ENCODE measurements around the gene RIMS1.

Gene RIMS1

GRCh38 chr6:72417759-72418158 lies 531.4 kb downstream of the RIMS1 start:
- no peak for DNase-seq (ENCODE audit: low read depth)
- no peak for TF ChIP-seq CTCF (IDR thresholded peaks at IDR 0.05; ENCODE audit: low read depth, low read length, missing control alignments)

GRCh38 chr6:72418495-72418894 lies 532.1 kb downstream of the RIMS1 start:
- DNase-seq (ENCODE audit: low read depth): no peak
- TF ChIP-seq CTCF (IDR thresholded peaks at IDR 0.05; ENCODE audit: low read depth, low read length, missing control alignments): no peak
- H3K4me3 ChIP-seq (ENCODE audit: low read depth, low read length): no peak overlapping the region

More at GRCh38 chr6:72417759-72418158, 531.4 kb downstream of the RIMS1 start:
- H3K4me3 ChIP-seq (ENCODE audit: low read depth, low read length): no peak overlapping the region

DNA sequence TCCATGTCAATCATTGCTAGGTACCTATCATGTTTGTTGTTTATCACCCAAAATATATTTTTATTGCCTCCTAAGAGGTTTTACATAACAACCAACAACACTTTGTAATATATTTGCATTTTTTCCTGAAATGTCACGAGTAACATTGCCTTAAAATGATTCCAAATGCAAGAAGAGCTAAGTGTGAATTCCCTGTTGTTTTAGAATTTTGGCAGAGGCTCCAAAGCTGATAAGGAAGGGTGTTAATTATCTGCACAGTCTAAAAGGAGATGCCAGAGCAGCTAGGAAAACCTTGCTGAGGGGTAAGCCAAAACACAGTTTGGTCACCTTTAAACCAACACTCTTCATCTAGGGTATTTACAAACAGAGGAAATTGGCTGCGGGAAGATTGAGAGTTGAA lies 533.6 kb downstream of the RIMS1 start:
- no peak for DNase-seq (ENCODE audit: low read depth)
- no peak overlapping the region for H3K4me3 ChIP-seq (ENCODE audit: low read depth, low read length)
- no peak for TF ChIP-seq CTCF (IDR thresholded peaks at IDR 0.05; ENCODE audit: low read depth, low read length, missing control alignments)

GRCh38 chr6:72420409-72420808 lies 534.1 kb downstream of the RIMS1 start:
- no peak for TF ChIP-seq CTCF (IDR thresholded peaks at IDR 0.05; ENCODE audit: low read depth, low read length, missing control alignments)
- no peak for DNase-seq (ENCODE audit: low read depth)
- no peak overlapping the region for H3K4me3 ChIP-seq (ENCODE audit: low read depth, low read length)

DNA sequence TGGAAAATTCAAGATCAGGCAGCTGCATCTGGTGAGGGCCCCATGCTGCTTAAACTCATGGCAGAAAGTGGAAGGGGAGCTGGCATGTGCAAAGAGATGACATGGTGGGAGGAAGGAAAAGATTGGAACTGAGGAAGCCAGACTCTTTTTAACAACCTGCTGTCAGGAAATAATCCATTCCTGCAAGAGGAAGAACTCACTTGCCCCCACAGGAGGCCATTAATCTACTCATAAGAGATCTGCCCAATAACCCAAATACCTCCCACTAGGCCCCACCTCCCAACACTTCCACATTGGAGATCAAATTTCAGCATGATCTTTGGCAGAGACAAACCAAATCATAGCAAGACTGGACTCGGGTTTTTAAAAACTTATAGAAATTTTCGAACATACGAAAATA lies 535.0 kb downstream of the RIMS1 start:
- no peak overlapping the region for H3K4me3 ChIP-seq (ENCODE audit: low read depth, low read length)
- TF ChIP-seq CTCF (IDR thresholded peaks at IDR 0.05; ENCODE audit: low read depth, low read length, missing control alignments): no peak
- DNase-seq (ENCODE audit: low read depth): no peak

DNA sequence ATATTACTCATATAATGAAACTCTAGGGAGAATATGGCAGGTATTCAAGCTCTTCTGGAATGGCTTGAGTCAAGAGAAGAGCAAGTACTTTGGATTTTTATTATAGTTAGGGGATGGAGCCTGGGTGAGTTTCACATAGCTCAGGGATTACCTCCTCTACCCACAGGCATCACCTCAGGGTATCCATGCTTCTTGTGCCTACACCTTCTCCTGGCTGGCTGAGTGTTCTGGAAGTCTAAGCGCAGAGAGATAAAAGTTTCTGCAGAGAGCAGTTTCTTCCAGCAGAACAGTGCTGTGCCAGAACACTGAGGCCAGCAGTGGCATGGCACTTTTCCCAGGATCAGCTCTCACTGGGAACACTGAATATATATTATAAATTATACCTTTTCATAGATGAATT lies 535.8 kb downstream of the RIMS1 start:
- TF ChIP-seq CTCF (IDR thresholded peaks at IDR 0.05; ENCODE audit: low read depth, low read length, missing control alignments): no peak
- no peak overlapping the region for H3K4me3 ChIP-seq (ENCODE audit: low read depth, low read length)
- DNase-seq (ENCODE audit: low read depth): no peak

GRCh38 chr6:72424476-72424875 lies 538.1 kb downstream of the RIMS1 start:
- DNase-seq (ENCODE audit: low read depth): no peak
- H3K4me3 ChIP-seq (ENCODE audit: low read depth, low read length): no peak overlapping the region
- TF ChIP-seq CTCF (IDR thresholded peaks at IDR 0.05; ENCODE audit: low read depth, low read length, missing control alignments): no peak
